ENCODE data around the gene HPGD.

HPGD gene

GRCh38 chr4:174540175-174540574 is 17.9 kb upstream of the HPGD start:
- H3K4me1 ChIP-seq (ENCODE audit: insufficient read depth, low read length), result no peaks in the 10 kb centered on the region
- H2AFZ ChIP-seq (ENCODE audit: low read depth, low read length), result no peak overlapping the region
- no peaks in the 10 kb centered on the region for H3K9me3 ChIP-seq (ENCODE audit: low read length)
- no peaks in the 10 kb centered on the region for H3K27me3 ChIP-seq (ENCODE audit: insufficient read depth, low read length)
- no peaks in the 10 kb centered on the region for H3K36me3 ChIP-seq (ENCODE audit: insufficient read depth, low read length)
- H3K4me3 ChIP-seq (ENCODE audit: low read length), result no peak overlapping the region

- Histone ChIP-seq H3K36me3 (ENCODE audit: insufficient read depth, low read length) (no peaks in the 10 kb centered on the region), H3K4me1 (ENCODE audit: insufficient read depth, low read length) (peaks cover 3% of the 10 kb centered on the region), H2AFZ (ENCODE audit: low read depth, low read length) (no peak overlapping the region), H3K9me3 (ENCODE audit: low read length) (no peaks in the 10 kb centered on the region), H3K4me3 (ENCODE audit: low read length) (no peak overlapping the region), H3K27me3 (ENCODE audit: insufficient read depth, low read length) (no peaks in the 10 kb centered on the region)
These were observed 17.3 kb upstream of the HPGD start for GRCh38 chr4:174539571-174539970.

- Histone ChIP-seq H3K27me3 (ENCODE audit: insufficient read depth, low read length) (no peaks in the 10 kb centered on the region), H3K36me3 (ENCODE audit: insufficient read depth, low read length) (no peaks in the 10 kb centered on the region), H3K9me3 (ENCODE audit: low read length) (no peaks in the 10 kb centered on the region), H3K4me3 (ENCODE audit: low read length) (no peak overlapping the region), H2AFZ (ENCODE audit: low read depth, low read length) (no peak overlapping the region), H3K4me1 (ENCODE audit: insufficient read depth, low read length) (peaks cover 7% of the 10 kb centered on the region)
These were observed 16.6 kb upstream of the HPGD start for GRCh38 chr4:174538876-174539250.

- no peaks in the 10 kb centered on the region for H3K27me3 ChIP-seq (ENCODE audit: insufficient read depth, low read length)
- no peaks in the 10 kb centered on the region for H3K9me3 ChIP-seq (ENCODE audit: low read length)
- no peaks in the 10 kb centered on the region for H3K36me3 ChIP-seq (ENCODE audit: insufficient read depth, low read length)
- no peak overlapping the region for H3K4me3 ChIP-seq (ENCODE audit: low read length)
- peaks cover 7% of the 10 kb centered on the region for H3K4me1 ChIP-seq (ENCODE audit: insufficient read depth, low read length)
- no peak overlapping the region for H2AFZ ChIP-seq (ENCODE audit: low read depth, low read length)
These were observed 16.0 kb upstream of the HPGD start for GRCh38 chr4:174538123-174538875.

- Histone ChIP-seq H3K27me3 (ENCODE audit: insufficient read depth, low read length) (no peaks in the 10 kb centered on the region), H3K9me3 (ENCODE audit: low read length) (no peaks in the 10 kb centered on the region), H3K4me1 (ENCODE audit: insufficient read depth, low read length) (peaks cover 7% of the 10 kb centered on the region), H3K4me3 (ENCODE audit: low read length) (no peak overlapping the region), H2AFZ (ENCODE audit: low read depth, low read length) (no peak overlapping the region), H3K36me3 (ENCODE audit: insufficient read depth, low read length) (no peaks in the 10 kb centered on the region)
These were observed 15.3 kb upstream of the HPGD start for GRCh38 chr4:174537634-174538033.

GRCh38 chr4:174534461-174534860 is 12.2 kb upstream of the HPGD start:
- H3K4me1 ChIP-seq (ENCODE audit: insufficient read depth, low read length), result peaks cover 7% of the 10 kb centered on the region
- H3K27me3 ChIP-seq (ENCODE audit: insufficient read depth, low read length), result no peaks in the 10 kb centered on the region
- H3K4me3 ChIP-seq (ENCODE audit: low read length), result no peak overlapping the region
- no peak overlapping the region for H2AFZ ChIP-seq (ENCODE audit: low read depth, low read length)
- H3K9me3 ChIP-seq (ENCODE audit: low read length), result no peaks in the 10 kb centered on the region
- H3K36me3 ChIP-seq (ENCODE audit: insufficient read depth, low read length), result no peaks in the 10 kb centered on the region

- Histone ChIP-seq H3K27me3 (ENCODE audit: insufficient read depth, low read length) (no peaks in the 10 kb centered on the region), H3K4me1 (ENCODE audit: insufficient read depth, low read length) (peaks cover 7% of the 10 kb centered on the region), H2AFZ (ENCODE audit: low read depth, low read length) (no peak overlapping the region), H3K4me3 (ENCODE audit: low read length) (no peak overlapping the region), H3K36me3 (ENCODE audit: insufficient read depth, low read length) (no peaks in the 10 kb centered on the region), H3K9me3 (ENCODE audit: low read length) (no peaks in the 10 kb centered on the region)
These were observed 10.2 kb upstream of the HPGD start for GRCh38 chr4:174532445-174532844.

GRCh38 chr4:174531486-174531885 is 9.2 kb upstream of the HPGD start:
- Histone ChIP-seq H3K27me3 (ENCODE audit: insufficient read depth, low read length) (no peaks in the 10 kb centered on the region), H3K36me3 (ENCODE audit: insufficient read depth, low read length) (no peaks in the 10 kb centered on the region), H3K4me1 (ENCODE audit: insufficient read depth, low read length) (peaks cover 7% of the 10 kb centered on the region), H3K9me3 (ENCODE audit: low read length) (no peaks in the 10 kb centered on the region), H2AFZ (ENCODE audit: low read depth, low read length) (no peak overlapping the region), H3K4me3 (ENCODE audit: low read length) (no peak overlapping the region)

- H3K27me3 ChIP-seq (ENCODE audit: insufficient read depth, low read length), result peaks cover 10% of the 10 kb centered on the region
- H3K36me3 ChIP-seq (ENCODE audit: insufficient read depth, low read length), result no peaks in the 10 kb centered on the region
- no peaks in the 10 kb centered on the region for H3K4me1 ChIP-seq (ENCODE audit: insufficient read depth, low read length)
- H2AFZ ChIP-seq (ENCODE audit: low read depth, low read length), result no peak overlapping the region
- no peak overlapping the region for H3K4me3 ChIP-seq (ENCODE audit: low read length)
- no peaks in the 10 kb centered on the region for H3K9me3 ChIP-seq (ENCODE audit: low read length)
These were observed 5.9 kb upstream of the HPGD start for GRCh38 chr4:174528226-174528625.

- Histone ChIP-seq H2AFZ (ENCODE audit: low read depth, low read length) (no peak overlapping the region), H3K4me1 (ENCODE audit: insufficient read depth, low read length) (peaks cover 7% of the 10 kb centered on the region), H3K4me3 (ENCODE audit: low read length) (no peak overlapping the region), H3K27me3 (ENCODE audit: insufficient read depth, low read length) (peaks cover 24% of the 10 kb centered on the region), H3K36me3 (ENCODE audit: insufficient read depth, low read length) (no peaks in the 10 kb centered on the region), H3K9me3 (ENCODE audit: low read length) (no peaks in the 10 kb centered on the region)
These were observed 4.4 kb upstream of the HPGD start for GRCh38 chr4:174526731-174527130.

- peaks cover 40% of the 10 kb centered on the region for H3K27me3 ChIP-seq (ENCODE audit: insufficient read depth, low read length)
- no peaks in the 10 kb centered on the region for H3K36me3 ChIP-seq (ENCODE audit: insufficient read depth, low read length)
- H2AFZ ChIP-seq (ENCODE audit: low read depth, low read length), result no peak overlapping the region
- H3K4me3 ChIP-seq (ENCODE audit: low read length), result no peak overlapping the region
- no peaks in the 10 kb centered on the region for H3K9me3 ChIP-seq (ENCODE audit: low read length)
- H3K4me1 ChIP-seq (ENCODE audit: insufficient read depth, low read length), result peaks cover 7% of the 10 kb centered on the region
These were observed 2.0 kb upstream of the HPGD start for GRCh38 chr4:174524242-174524641.

- peak overlapping the region; percentile 48 for H3K4me3 ChIP-seq (ENCODE audit: low read length)
- H3K27me3 ChIP-seq (ENCODE audit: insufficient read depth, low read length), result peaks cover 40% of the 10 kb centered on the region
- H3K4me1 ChIP-seq (ENCODE audit: insufficient read depth, low read length), result peaks cover 7% of the 10 kb centered on the region
- no peaks in the 10 kb centered on the region for H3K36me3 ChIP-seq (ENCODE audit: insufficient read depth, low read length)
- no peaks in the 10 kb centered on the region for H3K9me3 ChIP-seq (ENCODE audit: low read length)
- peak overlapping the region; percentile 75 for H2AFZ ChIP-seq (ENCODE audit: low read depth, low read length)
These were observed 871 bp upstream of the HPGD start for GRCh38 chr4:174523025-174523693.

GRCh38 chr4:174521800-174522182 is 497 bp downstream of the HPGD start:
- no peaks in the 10 kb centered on the region for H3K9me3 ChIP-seq (ENCODE audit: low read length)
- H3K27me3 ChIP-seq (ENCODE audit: insufficient read depth, low read length), result peaks cover 40% of the 10 kb centered on the region
- peak overlapping the region; percentile 75 for H2AFZ ChIP-seq (ENCODE audit: low read depth, low read length)
- peak overlapping the region; percentile 48 for H3K4me3 ChIP-seq (ENCODE audit: low read length)
- H3K36me3 ChIP-seq (ENCODE audit: insufficient read depth, low read length), result no peaks in the 10 kb centered on the region
- peaks cover 7% of the 10 kb centered on the region for H3K4me1 ChIP-seq (ENCODE audit: insufficient read depth, low read length)

All from neuron (in vitro differentiated cells).